ENCODE measurements around the gene PSMG1. TPM values are rescaled to one million over a fixed set of nuclear protein-coding genes. Genes with fewer than 3 reads are reported as not detected.

Gene PSMG1
- total and polyA plus RNA-seq, 2 of the 8 experiments (the other 6 are each of a cell fraction or from before 2014, with no cell fraction given) = 50.7 to 93.7 TPM

DNA sequence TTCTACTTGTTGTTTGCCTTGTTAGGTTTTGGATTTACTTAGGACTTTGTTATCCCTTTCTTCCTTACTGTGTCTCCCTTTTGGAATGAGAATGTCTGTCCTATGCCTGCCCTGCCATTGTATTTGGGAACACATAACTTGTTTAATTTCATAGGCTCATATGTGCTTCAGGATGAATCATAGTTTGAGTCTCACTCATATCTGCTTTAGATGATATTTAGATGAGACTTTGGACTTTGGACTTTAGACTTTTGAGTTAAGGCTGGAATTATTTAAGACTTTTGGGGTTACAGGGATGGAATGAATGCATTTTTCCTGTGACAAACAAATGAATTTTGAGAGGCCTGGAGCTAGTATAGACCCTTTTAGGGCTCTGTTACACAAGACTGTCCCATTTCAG is 33.4 kb downstream of the PSMG1 start (continued):
- TF ChIP-seq CHD7 (IDR thresholded peaks at IDR 0.05; ENCODE audit: insufficient replicate concordance, low read length) (no peak), ZNF274 (IDR thresholded peaks at IDR 0.05; ENCODE audit: borderline replicate concordance, extremely low read depth, low read length) (no peak), PHF8 (conservative IDR thresholded peaks at IDR 0.05; ENCODE audit: low read depth, low read length) (no peak), POLR2AphosphoS5 (IDR thresholded peaks at IDR 0.05; ENCODE audit: low read depth, low read length) (no peak), TCF12 (IDR thresholded peaks at IDR 0.05; ENCODE audit: low read depth, low read length) (no peak), BRCA1 (IDR thresholded peaks at IDR 0.05; ENCODE audit: low read depth, low read length) (no peak), BACH1 (IDR thresholded peaks at IDR 0.05; ENCODE audit: low read length) (no peak), SUZ12 (IDR thresholded peaks at IDR 0.05; ENCODE audit: low read length) (no peak), RAD21 (IDR thresholded peaks at IDR 0.05 in 1 of 2, conservative IDR thresholded peaks at IDR 0.05 in 1 of 2; ENCODE audit: low read depth in 2 of 2, low read length in 2 of 2) (no peak), MAFK (IDR thresholded peaks at IDR 0.05; ENCODE audit: low read depth, low read length) (no peak), GABPA (IDR thresholded peaks at IDR 0.05; ENCODE audit: borderline replicate concordance, insufficient read depth, low read length) (no peak)
- TF ChIP-seq, protein P1, sequence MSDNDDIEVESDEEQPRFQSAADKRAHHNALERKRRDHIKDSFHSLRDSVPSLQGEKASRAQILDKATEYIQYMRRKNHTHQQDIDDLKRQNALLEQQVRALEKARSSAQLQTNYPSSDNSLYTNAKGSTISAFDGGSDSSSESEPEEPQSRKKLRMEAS (IDR thresholded peaks at IDR 0.05) = no peak

Measured in H1 (cell line).